GM23338 (cell line): ENCODE measurements around the gene ZCCHC24. TPM values are rescaled to one million over a fixed set of nuclear protein-coding genes. Genes with fewer than 3 reads are reported as not detected.

Experiments
- ATAC-seq: fragments of 200-7000 bp; cut with Tn5 transposase; 3 replicates; pipeline ENCODE4 v1.9.1; 2020
- DNase-seq: peaks from one replicate; pipeline ENCODE4 v3.0.0-alpha.2; 2015; ENCODE audit warnings: low spot score
- H2AFZ ChIP-seq: fragments of 200-600 bp; sonication (generic); 2 replicates; pipeline ENCODE4 v1.8.0; 2016; ENCODE audit warnings: antibody characterized with exemption, mild to moderate bottlenecking, moderate library complexity
- H3F3A ChIP-seq: fragments of 200-600 bp; sonication (generic); replicated peaks from 2 replicates; pipeline ENCODE4 v1.8.0; 2017; ENCODE audit warnings: antibody characterized with exemption, mixed run types, low read depth
- H3K27ac ChIP-seq: fragments of 200-600 bp; sonication (generic); 2 replicates; pipeline ENCODE4 v1.6.1; 2016; ENCODE audit warnings: low read depth
- H3K27me3 ChIP-seq: fragments of 200-600 bp; sonication (generic); 2 replicates; pipeline ENCODE4 v1.8.0; 2016; ENCODE audit warnings: mild to moderate bottlenecking, mixed run types, moderate library complexity; ENCODE audit not compliant: insufficient read depth
- H3K36me3 ChIP-seq: fragments of 200-600 bp; sonication (generic); 2 replicates; pipeline ENCODE4 v1.8.0; 2016; ENCODE audit warnings: mild to moderate bottlenecking; ENCODE audit not compliant: insufficient read depth
- H3K4me1 ChIP-seq: fragments of 200-600 bp; sonication (generic); 2 replicates; pipeline ENCODE4 v1.8.0; 2016; ENCODE audit warnings: mild to moderate bottlenecking, moderate library complexity; ENCODE audit not compliant: insufficient read depth
- H3K4me2 ChIP-seq: fragments of 200-600 bp; sonication (generic); 2 replicates; pipeline ENCODE4 v1.7.1; 2017; ENCODE audit warnings: mixed run types
- H3K4me3 ChIP-seq: fragments of 200-600 bp; sonication (generic); 2 replicates; pipeline ENCODE4 v1.6.1; 2016; ENCODE audit warnings: mixed run types
- H3K79me2 ChIP-seq: fragments of 200-600 bp; sonication (generic); replicated peaks from 2 replicates; pipeline ENCODE4 v1.8.0; 2017; ENCODE audit warnings: mild to moderate bottlenecking; ENCODE audit not compliant: insufficient read depth
- H3K9me2 ChIP-seq: fragments of 200-600 bp; sonication (generic); 2 replicates; pipeline ENCODE4 v1.8.0; 2017; ENCODE audit not compliant: insufficient read depth
- H4K20me1 ChIP-seq: fragments of 200-600 bp; sonication (generic); replicated peaks from 2 replicates; pipeline ENCODE4 v1.8.0; 2017; ENCODE audit warnings: mild to moderate bottlenecking; ENCODE audit not compliant: insufficient read depth
- H3K27ac Mint-ChIP-seq: 2 replicates; pipeline ENCODE4 v1.8.0; 2020; ENCODE audit warnings: inconsistent platforms, mild to moderate bottlenecking, moderate library complexity, mixed read lengths
- H3K27me3 Mint-ChIP-seq: 3 replicates; pipeline ENCODE4 v1.8.0; 2022; ENCODE audit warnings: low read depth, mild to moderate bottlenecking, moderate library complexity, mixed read lengths, inconsistent platforms; ENCODE audit not compliant: insufficient read depth, poor library complexity
- H3K36me3 Mint-ChIP-seq: 3 replicates; pipeline ENCODE4 v1.8.0; 2021; ENCODE audit warnings: low read depth, mild to moderate bottlenecking, inconsistent platforms, moderate library complexity, mixed read lengths
- H3K4me1 Mint-ChIP-seq: 3 replicates; pipeline ENCODE4 v1.8.0; 2020; ENCODE audit warnings: mild to moderate bottlenecking, inconsistent platforms, mixed read lengths
- H3K4me3 Mint-ChIP-seq: 3 replicates; pipeline ENCODE4 v1.8.0; 2021; ENCODE audit warnings: moderate library complexity, mild to moderate bottlenecking, inconsistent platforms, mixed read lengths
- H3K9me3 Mint-ChIP-seq: 3 replicates; pipeline ENCODE4 v1.8.0; 2020; ENCODE audit warnings: moderate library complexity, mild to moderate bottlenecking, inconsistent platforms, mixed read lengths
- CREB1 ChIP-seq: fragments of 250-450 bp; sonication (Bioruptor Pico); IDR thresholded peaks from 2 replicates; pipeline ENCODE4 v1.5.0; 2020; ENCODE audit warnings: low read depth, mild to moderate bottlenecking, moderate library complexity
- CTCF ChIP-seq, 2 experiments: fragments of 200-600 bp in 1 of 2; sonication (generic) in 1 of 2; conservative IDR thresholded peaks; 2 replicates each; pipeline versions ENCODE4 v1.5.1 to v1.6.1; 2016 to 2017; ENCODE audit warnings: antibody characterized with exemption in 2 of 2, low read depth in 2 of 2, mild to moderate bottlenecking in 2 of 2, moderate library complexity in 1 of 2
- NANOG ChIP-seq: IDR thresholded peaks from 2 replicates; pipeline ENCODE4 v1.6.1; 2016; ENCODE audit warnings: antibody characterized with exemption, borderline replicate concordance
- POLR2AphosphoS5 ChIP-seq: IDR thresholded peaks from 2 replicates; pipeline ENCODE4 v1.6.1; 2016; ENCODE audit warnings: antibody characterized with exemption, low read depth
- REST ChIP-seq: IDR thresholded peaks from one replicate; pipeline ENCODE4 v1.6.1; 2018; ENCODE audit warnings: antibody characterized with exemption; ENCODE audit not compliant: unreplicated experiment
- polyA plus RNA-seq: library from polyadenylated mRNA; unstranded; fragments of >200 nt; fragmentation: Nextera tagmentation; extraction: Ambion mirVana; gene quantifications from 2 replicates; pipeline ENCODE4 v1.2.1, GENCODE V29; 2016
- total RNA-seq: library from RNA; depleted of rRNA; stranded (reverse); fragments of >200 nt; shearing (Covaris generic); gene quantifications from 2 replicates; pipeline ENCODE4 v1.2.3, GENCODE V29; 2014
- TF ChIP-seq, protein P1 (sequence below): fragments of 250-450 bp; sonication (Bioruptor Pico); IDR thresholded peaks from 2 replicates; pipeline ENCODE4 v1.5.0; 2020; ENCODE audit warnings: mild to moderate bottlenecking, moderate library complexity
- TF ChIP-seq, protein P2 (sequence below): IDR thresholded peaks from 2 replicates; pipeline ENCODE4 v1.6.1; 2016; ENCODE audit warnings: antibody characterized with exemption

ZCCHC24 gene
- total and polyA plus RNA-seq, 2 experiments from 2014 or later, result 2.0 to 10.1 TPM

- Mint-ChIP-seq H3K4me1 (no peaks in the 10 kb centered on the region; the same call in 2 of the 3 replicates), H3K27me3 (peaks cover 2% of the 10 kb centered on the region), H3K4me3 (no peak overlapping the region), H3K9me3 (no peaks in the 10 kb centered on the region), H3K27ac (0 out of 2 replicates have a peak overlapping the region, but pooled peaks have one; percentile 40), H3K36me3 (no peaks in the 10 kb centered on the region)
- Histone ChIP-seq H3F3A (no peaks in the 10 kb centered on the region), H2AFZ (no peak overlapping the region), H3K27me3 (no peaks in the 10 kb centered on the region), H3K79me2 (no peaks in the 10 kb centered on the region), H3K4me2 (no peak overlapping the region), H3K4me3 (no peak overlapping the region), H3K9me2 (no peaks in the 10 kb centered on the region), H4K20me1 (no peaks in the 10 kb centered on the region), H3K36me3 (no peaks in the 10 kb centered on the region), H3K4me1 (no peaks in the 10 kb centered on the region), H3K27ac (no peak overlapping the region)
- TF ChIP-seq, protein P1, sequence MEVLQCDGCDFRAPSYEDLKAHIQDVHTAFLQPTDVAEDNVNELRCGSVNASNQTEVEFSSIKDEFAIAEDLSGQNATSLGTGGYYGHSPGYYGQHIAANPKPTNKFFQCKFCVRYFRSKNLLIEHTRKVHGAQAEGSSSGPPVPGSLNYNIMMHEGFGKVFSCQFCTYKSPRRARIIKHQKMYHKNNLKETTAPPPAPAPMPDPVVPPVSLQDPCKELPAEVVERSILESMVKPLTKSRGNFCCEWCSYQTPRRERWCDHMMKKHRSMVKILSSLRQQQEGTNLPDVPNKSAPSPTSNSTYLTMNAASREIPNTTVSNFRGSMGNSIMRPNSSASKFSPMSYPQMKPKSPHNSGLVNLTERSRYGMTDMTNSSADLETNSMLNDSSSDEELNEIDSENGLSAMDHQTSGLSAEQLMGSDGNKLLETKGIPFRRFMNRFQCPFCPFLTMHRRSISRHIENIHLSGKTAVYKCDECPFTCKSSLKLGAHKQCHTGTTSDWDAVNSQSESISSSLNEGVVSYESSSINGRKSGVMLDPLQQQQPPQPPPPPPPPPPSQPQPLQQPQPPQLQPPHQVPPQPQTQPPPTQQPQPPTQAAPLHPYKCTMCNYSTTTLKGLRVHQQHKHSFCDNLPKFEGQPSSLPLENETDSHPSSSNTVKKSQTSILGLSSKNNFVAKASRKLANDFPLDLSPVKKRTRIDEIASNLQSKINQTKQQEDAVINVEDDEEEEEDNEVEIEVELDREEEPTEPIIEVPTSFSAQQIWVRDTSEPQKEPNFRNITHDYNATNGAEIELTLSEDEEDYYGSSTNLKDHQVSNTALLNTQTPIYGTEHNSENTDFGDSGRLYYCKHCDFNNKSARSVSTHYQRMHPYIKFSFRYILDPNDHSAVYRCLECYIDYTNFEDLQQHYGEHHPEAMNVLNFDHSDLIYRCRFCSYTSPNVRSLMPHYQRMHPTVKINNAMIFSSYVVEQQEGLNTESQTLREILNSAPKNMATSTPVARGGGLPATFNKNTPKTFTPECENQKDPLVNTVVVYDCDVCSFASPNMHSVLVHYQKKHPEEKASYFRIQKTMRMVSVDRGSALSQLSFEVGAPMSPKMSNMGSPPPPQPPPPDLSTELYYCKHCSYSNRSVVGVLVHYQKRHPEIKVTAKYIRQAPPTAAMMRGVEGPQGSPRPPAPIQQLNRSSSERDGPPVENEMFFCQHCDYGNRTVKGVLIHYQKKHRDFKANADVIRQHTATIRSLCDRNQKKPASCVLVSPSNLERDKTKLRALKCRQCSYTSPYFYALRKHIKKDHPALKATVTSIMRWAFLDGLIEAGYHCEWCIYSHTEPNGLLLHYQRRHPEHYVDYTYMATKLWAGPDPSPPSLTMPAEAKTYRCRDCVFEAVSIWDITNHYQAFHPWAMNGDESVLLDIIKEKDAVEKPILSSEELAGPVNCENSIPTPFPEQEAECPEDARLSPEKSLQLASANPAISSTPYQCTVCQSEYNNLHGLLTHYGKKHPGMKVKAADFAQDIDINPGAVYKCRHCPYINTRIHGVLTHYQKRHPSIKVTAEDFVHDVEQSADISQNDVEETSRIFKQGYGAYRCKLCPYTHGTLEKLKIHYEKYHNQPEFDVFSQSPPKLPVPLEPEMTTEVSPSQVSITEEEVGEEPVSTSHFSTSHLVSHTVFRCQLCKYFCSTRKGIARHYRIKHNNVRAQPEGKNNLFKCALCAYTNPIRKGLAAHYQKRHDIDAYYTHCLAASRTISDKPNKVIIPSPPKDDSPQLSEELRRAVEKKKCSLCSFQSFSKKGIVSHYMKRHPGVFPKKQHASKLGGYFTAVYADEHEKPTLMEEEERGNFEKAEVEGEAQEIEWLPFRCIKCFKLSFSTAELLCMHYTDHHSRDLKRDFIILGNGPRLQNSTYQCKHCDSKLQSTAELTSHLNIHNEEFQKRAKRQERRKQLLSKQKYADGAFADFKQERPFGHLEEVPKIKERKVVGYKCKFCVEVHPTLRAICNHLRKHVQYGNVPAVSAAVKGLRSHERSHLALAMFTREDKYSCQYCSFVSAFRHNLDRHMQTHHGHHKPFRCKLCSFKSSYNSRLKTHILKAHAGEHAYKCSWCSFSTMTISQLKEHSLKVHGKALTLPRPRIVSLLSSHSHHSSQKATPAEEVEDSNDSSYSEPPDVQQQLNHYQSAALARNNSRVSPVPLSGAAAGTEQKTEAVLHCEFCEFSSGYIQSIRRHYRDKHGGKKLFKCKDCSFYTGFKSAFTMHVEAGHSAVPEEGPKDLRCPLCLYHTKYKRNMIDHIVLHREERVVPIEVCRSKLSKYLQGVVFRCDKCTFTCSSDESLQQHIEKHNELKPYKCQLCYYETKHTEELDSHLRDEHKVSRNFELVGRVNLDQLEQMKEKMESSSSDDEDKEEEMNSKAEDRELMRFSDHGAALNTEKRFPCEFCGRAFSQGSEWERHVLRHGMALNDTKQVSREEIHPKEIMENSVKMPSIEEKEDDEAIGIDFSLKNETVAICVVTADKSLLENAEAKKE (CRISPR knock-in tag), result no peak
- TF ChIP-seq CTCF (conservative IDR thresholded peaks at IDR 0.05; ENCODE audit: low read depth in 2 of 2), result peak in 1 of 2 experiments; percentile 37; a peak in 2 of 4 replicates
- DNase-seq (no peak), ATAC-seq (peak; percentile 13; the same call in 2 of the 3 replicates)
These were observed 54.7 kb downstream of the ZCCHC24 start for GRCh38 chr10:79390551-79391229.

GRCh38 chr10:79390057-79390456, 55.4 kb downstream of the ZCCHC24 start:
- no peak overlapping the region for H3K4me3 Mint-ChIP-seq
- H3K4me2 ChIP-seq, result no peak overlapping the region
- no peak for DNase-seq
- no peaks in the 10 kb centered on the region for H3K36me3 ChIP-seq
- no peaks in the 10 kb centered on the region for H3K79me2 ChIP-seq
- no peak overlapping the region for H3K27ac Mint-ChIP-seq
- no peak for ATAC-seq
- H3K4me1 ChIP-seq, result no peaks in the 10 kb centered on the region
- H3K27ac ChIP-seq, result no peak overlapping the region
- H3K9me3 Mint-ChIP-seq, result no peaks in the 10 kb centered on the region
- no peaks in the 10 kb centered on the region for H4K20me1 ChIP-seq
- H3K4me1 Mint-ChIP-seq, result no peaks in the 10 kb centered on the region; the same call in 2 of the 3 replicates
- no peak overlapping the region for H3K4me3 ChIP-seq
- no peaks in the 10 kb centered on the region for H3K36me3 Mint-ChIP-seq
- H3K9me2 ChIP-seq, result no peaks in the 10 kb centered on the region
- H3K27me3 ChIP-seq, result no peaks in the 10 kb centered on the region
- peaks cover 6% of the 10 kb centered on the region for H3K27me3 Mint-ChIP-seq
- H3F3A ChIP-seq, result no peaks in the 10 kb centered on the region
- no peak overlapping the region for H2AFZ ChIP-seq
- TF ChIP-seq, protein P2, sequence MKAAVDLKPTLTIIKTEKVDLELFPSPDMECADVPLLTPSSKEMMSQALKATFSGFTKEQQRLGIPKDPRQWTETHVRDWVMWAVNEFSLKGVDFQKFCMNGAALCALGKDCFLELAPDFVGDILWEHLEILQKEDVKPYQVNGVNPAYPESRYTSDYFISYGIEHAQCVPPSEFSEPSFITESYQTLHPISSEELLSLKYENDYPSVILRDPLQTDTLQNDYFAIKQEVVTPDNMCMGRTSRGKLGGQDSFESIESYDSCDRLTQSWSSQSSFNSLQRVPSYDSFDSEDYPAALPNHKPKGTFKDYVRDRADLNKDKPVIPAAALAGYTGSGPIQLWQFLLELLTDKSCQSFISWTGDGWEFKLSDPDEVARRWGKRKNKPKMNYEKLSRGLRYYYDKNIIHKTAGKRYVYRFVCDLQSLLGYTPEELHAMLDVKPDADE, result no peak
- TF ChIP-seq POLR2AphosphoS5 (no peak), REST (no peak), CREB1 (CRISPR knock-in tag) (no peak), NANOG (no peak)
